Suprapubic skin (tissue), 3 donors: ENCODE data around the gene UBA1.

Source experiments
- CTCF ChIP-seq, 2 donors: fragments of 200-600 bp in 1 of 2; fragments of 450-650 bp in 1 of 2; sonication (generic) in 1 of 2; IDR thresholded peaks; one replicate each; pipeline ENCODE4 v1.5.1; 2016 to 2019; ENCODE audit warnings: antibody characterized with exemption in 2 of 2, mild to moderate bottlenecking in 1 of 2, moderate library complexity in 1 of 2
- EP300 ChIP-seq: sonication (generic); formaldehyde crosslinking; IDR thresholded peaks from one replicate; pipeline ENCODE4 v1.6.1; 2017; ENCODE audit warnings: antibody characterized with exemption

- TF ChIP-seq EP300, result no peak
- no peak for TF ChIP-seq CTCF (IDR thresholded peaks at IDR 0.05)
Observed at GRCh38 chrX:47171996-47172395, 21.6 kb upstream of the UBA1 start.
